Stimulated activated CD8-positive, alpha-beta memory T cell treated with anti-CD3 and anti-CD28 coated beads, Interleukin-4, amount 100 ng/mL, for 4 hours (primary cell): ENCODE measurements around the gene PEF1.

Source experiments
- DNase-seq, 2 donors: peaks; one replicate each; pipeline ENCODE4 v3.0.0-alpha.2; 2020; ENCODE audit warnings: low read depth in 2 of 2, low spot score in 1 of 2

The PEF1 gene, protein sequence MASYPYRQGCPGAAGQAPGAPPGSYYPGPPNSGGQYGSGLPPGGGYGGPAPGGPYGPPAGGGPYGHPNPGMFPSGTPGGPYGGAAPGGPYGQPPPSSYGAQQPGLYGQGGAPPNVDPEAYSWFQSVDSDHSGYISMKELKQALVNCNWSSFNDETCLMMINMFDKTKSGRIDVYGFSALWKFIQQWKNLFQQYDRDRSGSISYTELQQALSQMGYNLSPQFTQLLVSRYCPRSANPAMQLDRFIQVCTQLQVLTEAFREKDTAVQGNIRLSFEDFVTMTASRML

DNA sequence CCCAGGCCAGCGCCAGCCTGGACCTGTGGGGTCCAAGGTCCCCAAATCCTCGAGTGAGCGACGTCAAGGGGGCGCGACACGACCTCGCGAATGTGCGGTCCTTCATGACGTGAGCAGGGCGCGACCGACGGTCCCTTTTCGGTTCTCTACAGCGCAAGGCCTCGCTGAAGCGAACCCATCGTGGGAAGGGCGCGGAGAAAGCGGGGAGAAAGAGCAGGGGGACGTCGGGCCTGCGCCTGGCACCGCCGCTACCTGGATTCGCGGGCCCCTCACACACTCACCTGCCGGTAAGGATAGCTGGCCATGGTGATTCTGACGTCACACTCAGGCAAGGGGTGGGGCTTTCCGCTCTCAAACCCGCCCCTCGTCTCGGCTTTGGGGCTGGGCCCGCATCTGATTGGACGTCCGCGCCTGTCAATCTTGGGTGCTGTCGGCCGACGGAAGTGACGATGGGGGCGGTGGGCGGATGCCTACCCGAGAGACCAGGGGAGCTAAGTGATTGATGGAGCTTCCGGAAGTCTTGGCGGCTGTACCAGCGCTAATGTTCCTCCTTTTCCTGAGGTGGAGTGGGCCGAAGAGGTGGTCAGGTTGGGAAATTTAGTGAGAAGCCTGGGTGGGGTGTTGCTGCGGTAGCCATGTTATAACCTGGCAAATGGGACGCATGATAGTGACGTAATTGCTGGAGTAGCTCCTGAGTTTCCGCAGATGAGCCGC is at the start of gene PEF1:
PEF1 (minus strand) TSS at position 317 of the 714 bp plus-strand sequence; CDS start at position 305, 12 bp downstream.
- DNase-seq, result peak; percentile 98

DNA sequence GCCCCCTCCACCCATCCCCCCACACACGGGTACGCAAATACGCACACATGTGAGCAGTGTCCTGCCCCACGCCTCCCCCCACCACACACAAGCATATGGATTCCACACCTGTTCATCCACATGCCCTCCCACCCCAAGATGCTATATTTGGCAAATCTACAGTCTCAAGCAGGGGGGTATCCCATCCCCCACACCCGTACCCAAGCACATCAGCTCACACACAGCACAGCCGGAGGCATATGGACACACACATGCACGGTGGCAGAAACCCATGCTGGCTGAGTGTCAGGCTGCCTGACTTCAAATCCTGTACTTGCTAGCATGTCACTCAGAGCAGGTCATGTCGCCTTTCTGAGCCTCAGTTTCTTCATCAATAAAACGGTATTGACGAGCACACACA is 48.6 kb upstream of the PEF1 start:
- DNase-seq, result no peak

DNA sequence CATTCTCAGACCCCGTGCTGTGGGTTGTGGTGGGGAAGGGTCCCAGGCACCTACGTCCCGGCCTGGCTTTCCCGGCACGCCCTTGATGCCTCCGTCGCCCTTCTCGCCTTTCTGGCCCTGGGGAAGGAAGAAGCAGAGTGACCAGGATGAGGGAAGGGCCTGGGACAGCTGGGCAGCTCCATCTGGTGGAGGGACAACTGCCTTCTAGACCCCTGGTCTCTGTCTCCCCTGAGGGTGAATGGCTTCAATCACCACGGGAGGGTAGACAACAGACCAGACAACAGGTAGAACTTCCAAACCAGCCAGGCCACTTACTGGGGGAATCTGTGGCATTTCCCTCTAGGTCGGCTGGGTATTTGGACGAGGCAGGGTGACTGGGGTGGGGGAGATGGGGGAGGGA is 47.3 kb upstream of the PEF1 start:
- no peak for DNase-seq

DNA sequence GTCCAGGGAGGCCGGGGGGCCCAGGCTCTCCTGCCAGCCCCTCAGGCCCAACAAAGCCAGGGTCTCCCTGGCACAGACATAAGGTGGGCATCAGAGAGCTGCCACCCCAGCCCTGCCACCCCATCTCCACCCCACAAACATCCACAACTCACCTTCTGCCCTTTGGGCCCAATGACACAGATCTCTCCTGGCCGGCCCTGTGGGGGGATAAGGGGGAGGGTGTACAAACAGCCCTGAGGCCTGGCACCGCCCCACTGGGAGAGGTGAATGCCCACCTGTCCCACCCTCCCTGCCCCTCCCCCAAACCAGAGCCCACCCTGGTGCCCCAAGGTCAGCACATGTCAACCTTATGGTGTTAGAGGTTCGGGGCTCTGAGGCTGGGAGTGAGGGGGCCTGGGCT is 46.8 kb upstream of the PEF1 start:
- DNase-seq, result no peak

DNA sequence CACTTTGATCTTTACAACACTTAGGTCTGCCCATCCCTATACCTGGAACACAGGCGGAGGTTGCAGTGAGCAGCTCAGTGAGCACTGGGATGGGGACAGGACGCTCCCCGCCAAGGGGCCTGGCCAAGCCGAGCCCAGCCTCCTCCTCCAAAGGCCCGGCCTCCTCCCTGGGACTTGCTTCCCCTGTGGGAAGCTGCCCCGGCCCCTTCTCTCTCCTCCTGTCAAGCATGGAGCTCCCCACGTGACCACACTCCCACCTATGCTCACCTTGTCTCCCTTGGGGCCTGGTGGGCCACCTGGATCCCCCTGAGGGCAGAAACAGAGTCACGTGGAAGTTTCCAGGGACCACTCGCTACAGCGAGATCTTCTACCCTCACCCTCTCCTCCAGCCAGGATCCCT is 46.2 kb upstream of the PEF1 start:
- no peak for DNase-seq

DNA sequence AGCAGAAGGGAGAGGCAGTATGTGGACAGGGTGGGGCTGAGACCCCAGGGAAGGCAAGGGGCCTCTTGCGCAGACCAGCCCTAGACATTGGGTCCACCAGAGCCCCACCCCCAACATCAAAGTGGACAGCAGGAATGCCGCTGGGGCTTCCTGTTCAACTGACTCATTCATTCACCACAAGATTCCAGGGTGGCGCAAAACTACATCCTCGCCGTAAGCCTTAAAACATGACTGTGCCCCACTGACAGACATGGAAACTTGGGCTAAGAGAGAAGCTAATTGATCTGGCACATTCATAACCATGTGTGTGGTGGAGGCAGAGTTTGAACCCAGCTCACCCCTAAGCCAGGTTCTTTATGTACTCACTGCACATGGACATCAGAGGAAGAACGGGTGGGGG is 45.2 kb upstream of the PEF1 start:
- DNase-seq, result no peak

DNA sequence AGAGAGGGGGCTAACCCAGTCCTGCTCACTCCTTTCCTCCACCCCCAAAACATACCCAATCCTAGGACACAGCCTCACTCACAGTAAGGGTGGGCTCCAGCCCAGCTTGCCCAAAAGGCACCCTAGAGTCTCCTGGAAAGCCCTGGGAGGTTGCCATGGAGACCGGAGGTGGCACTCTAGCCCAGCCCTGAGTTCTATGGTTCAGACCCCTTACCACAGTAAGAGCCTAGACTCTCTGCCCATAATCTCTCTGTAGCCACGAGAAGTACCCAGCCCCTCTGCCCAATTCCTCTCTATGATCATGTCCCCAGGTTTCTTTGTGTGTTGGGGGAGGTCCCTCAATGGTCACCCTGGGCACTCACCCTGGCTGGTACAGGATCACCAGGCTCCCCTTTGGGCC is 44.7 kb upstream of the PEF1 start:
- no peak for DNase-seq

DNA sequence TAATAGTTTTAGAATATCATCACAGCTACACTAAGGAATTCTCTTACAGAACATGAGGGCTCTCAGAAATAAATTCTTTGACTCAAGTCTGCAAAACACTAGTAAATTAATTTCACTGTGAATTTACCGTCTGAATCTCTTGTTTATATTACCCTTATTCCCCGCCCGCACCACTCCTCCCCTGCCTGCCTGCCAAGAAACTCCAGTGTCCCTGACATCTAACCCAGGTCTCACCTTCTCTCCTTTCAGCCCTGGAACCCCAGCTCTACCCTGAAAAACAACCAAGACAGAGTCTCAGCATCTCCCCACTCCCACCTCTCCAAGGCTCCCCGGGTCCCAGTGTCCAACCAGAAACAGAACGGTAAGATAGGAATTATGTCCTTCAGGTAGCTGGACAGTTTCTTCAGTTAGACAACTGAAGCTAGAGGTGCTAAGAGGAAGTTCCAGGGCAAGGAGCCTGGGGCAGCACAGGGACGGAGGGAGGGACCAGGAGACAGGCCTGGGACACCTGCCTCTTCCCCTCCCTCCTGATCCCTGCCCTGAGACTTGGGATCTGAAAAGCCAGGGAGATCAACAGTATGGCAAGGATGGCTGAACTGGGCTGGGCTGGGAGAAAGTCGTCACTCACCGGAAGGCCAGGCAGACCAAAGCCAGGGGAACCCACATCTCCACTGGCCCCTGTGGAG is 43.7 kb upstream of the PEF1 start:
- no peak for DNase-seq

DNA sequence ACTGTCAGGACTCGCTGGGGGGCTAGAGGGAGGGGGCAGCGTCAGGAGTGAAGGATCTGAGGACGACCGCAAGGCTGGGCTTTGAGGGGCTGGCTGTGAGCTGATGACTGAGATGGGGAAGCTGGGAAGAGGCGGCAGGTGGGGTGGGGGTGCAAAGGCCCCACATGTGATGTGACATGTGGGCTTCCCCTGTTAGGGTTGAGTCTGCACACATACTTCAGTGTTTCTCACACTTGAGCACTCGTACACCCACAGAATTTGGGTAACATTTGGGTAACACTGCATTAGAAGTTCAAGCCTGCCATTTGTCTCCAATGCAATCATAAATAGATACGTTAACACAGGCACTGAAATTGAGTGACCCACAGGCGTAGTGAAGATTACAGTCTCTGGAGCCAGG is 42.9 kb upstream of the PEF1 start:
- DNase-seq, result no peak

DNA sequence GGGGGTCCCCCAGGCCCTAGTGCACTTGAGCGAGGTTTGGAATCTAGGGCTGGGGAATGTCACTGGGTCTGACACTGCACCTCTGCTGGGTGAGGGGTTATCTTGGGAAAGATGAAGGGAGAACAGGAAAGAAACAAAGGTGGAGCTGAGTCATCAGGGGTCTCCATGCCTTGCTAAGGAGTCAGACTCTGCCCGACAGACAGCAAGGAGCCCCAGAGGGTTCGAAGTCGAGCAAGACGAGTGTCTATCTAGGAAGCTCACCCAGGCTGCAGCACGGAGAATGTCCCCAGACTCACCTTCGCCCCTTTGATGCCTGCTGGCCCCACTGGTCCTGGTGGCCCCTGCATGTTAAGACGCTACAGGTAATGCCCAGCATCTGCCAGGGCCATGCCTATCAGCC is 41.1 kb upstream of the PEF1 start:
- DNase-seq, result no peak

DNA sequence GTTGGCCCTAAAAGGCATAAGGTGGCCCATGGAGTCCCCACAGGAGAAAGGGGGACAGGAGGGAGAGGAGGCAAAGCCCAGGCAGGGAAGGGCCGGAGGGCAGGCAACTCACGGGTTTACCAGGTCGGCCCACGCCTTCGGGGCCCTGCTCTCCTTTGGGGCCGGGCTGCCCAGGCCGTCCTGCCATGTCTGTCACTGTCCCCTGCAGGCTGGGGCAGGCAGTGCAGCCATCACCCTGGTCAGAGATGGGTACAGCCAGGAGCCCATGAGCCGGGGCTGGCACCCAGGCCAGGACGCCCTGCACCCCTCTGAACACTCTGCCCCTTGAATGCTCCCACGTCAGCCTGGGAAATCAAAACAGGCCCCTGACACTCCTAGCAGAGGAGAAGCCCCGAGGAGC is 39.3 kb upstream of the PEF1 start:
- no peak for DNase-seq

DNA sequence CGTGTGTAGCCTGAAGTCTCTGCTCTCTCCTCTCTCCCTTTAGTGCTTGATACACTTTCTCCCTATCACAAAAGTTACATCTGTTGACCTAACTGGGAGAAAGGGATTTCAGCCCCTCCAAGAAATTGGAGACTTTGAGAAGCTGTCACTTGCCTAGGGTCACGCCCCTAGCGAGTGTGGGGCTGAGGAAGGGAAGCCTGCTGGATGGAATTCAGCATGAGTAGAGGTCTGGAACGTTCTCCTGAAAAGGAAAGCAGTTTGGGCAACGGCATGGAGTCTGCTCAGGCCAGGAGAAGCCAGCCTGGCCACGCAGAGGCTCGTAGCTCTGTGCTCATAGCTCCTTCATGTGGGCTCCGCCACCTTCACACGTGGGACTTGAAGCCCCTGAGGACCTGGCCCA is 36.7 kb upstream of the PEF1 start:
- DNase-seq, result no peak

DNA sequence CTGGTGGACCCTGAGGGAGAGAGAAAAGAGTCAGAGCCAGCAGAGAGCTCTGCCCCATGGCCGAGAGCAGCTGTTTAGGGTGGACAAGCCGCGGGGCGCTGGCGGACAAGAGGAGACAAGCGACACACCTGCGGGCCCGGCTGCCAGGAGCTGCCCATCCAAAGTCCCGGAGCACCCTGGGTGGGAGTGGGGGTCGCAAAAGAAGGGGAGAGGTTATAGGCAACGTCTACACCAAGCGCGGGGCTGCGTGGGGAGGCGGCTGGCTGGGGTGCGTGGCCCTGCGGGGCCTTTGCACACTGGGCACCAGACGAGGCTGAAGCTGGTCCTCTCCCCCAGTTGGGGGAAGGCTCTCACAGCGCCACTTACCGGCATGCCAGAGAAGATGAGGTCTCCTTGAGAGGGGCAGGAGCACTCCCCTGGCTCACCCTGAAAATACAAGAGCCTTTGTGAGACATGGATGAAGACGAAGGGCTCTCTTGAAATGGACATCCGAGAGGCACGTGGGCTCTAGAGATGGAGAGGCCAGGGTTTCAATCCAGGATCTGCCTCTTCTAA is 35.1 kb upstream of the PEF1 start:
- DNase-seq, result no peak

DNA sequence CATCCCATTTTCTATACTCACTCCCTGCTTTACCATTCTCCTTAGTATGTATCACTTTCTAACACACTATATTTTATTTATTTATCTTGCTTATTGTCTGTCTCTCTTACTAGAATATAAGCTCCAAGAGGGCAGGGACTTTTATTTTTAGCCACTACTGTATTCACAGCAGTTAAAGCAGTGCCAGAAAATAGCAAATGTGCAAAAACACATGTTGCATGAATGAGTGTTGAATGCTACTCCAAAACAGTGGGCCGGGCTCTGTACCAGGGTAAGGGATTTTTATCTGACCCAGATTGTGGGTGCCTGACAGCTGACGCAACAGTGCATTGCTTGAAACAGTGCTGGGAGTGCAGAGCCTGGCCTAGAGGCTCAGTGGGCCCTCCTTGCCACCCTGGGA is 34.4 kb upstream of the PEF1 start:
- DNase-seq, result no peak

DNA sequence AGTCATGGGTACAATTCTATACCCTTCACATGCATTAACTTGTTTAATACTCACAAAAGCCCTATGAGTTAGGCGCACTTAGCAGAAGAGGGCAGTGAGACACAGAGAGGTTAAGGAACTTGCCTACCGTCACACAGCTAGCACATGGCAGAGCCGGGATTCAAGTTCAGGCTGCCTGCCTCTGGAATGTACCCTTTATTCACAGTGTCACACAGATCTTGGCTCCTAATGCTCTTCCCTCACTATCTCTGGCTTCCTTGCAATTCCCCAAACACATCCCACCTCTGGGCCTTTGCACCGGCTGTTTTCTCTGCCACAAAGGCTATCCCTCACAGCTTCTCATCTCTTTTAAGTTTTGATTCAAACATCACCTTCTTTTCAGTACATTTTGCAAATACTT is 34.0 kb upstream of the PEF1 start:
- no peak for DNase-seq

DNA sequence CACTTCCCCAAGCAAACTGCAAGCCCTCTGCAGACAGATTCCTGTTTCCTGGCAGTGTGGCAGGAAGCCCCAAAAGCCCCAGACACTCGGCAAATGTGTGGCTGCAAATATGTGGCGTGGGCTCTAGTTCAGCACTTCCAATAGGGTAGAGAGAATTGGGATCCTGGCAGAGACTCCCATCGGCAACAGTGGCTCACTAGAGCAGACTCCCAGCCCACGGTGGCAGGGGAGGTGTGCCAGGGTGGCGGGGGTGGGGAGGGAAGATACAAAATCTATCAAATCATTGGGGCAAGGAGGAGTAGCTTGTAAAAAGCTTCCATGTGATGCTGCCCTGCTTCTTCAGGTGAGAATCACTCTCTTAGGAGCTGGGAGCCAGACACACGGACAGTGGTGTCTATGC is 33.3 kb upstream of the PEF1 start:
- no peak for DNase-seq

DNA sequence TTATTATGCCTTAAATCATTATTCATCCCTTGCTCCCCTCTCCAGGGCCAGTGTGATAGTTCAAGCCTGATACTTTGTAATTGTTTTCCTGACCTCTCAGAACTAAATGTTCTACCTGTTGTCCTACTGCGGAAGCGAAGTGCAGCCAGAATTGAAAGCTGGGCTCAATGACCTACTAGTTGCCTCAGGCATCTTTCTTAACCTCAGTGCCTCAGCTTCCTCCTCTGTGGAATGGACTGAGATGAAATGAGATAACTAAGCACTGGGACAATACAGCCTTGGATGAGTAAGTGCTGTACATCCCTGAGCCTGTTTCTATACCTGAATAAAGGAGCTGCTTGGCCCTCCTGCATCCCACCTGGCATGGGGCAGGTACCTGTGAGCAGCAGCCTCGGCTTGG is 32.7 kb upstream of the PEF1 start:
- no peak for DNase-seq

DNA sequence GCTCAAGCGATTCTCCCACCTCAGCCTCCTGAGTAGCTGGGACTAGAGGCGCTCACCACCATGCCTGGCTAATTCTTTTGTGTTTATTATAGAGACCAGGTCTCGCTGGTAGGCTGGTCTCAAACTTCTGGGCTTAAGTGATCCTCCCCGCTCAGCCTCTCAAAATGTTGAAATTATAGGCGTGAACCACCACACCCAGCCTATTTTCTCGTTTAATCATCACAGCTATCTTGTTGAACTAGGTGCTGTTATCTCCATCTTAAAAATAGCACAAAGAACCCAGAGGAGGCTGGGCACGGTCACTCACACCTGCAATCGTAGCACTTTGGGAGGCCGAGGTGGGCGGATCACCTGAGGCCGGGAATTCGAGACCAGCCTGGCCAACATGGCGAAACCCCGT is 31.1 kb upstream of the PEF1 start:
- DNase-seq, result no peak

DNA sequence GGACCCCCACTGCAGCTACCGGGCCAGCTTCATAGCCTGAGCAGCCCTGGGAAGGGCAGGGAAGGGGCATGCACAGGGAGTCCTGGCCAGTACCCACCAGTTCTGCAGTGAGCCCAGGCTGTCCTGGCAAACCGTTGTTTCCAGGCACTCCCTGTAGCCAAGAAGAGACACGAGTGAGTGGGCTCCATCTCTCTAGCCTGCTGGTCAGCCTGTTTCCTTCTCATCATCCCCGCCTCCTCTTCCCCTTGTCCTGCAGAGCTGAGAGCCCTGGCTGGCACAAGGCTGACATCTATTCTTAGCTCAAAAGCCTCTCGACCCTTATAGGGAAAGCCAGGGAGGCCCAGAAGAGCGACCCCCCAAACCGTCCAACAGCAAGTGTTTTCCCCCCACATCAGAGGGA is 30.5 kb upstream of the PEF1 start:
- DNase-seq, result no peak

DNA sequence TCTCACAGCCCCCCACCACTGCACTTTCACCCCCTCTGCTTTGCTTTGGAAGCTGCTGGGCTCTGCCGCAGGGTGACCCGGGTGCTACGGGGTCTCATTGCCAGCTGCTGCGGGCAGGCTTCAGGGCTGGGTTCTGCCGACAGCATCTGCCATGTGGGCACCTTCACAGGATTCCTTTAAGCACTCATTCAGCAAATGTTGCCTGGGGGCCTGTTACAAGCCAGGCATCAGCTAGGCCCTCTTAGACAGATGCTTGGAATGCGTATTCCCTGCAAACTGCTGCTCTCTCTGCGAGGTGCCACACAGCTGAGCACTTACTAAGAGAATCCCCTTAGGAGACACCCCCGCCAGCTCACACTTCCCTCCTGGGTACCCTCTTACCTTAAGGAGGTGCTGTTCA is 29.9 kb upstream of the PEF1 start:
- DNase-seq, result no peak

DNA sequence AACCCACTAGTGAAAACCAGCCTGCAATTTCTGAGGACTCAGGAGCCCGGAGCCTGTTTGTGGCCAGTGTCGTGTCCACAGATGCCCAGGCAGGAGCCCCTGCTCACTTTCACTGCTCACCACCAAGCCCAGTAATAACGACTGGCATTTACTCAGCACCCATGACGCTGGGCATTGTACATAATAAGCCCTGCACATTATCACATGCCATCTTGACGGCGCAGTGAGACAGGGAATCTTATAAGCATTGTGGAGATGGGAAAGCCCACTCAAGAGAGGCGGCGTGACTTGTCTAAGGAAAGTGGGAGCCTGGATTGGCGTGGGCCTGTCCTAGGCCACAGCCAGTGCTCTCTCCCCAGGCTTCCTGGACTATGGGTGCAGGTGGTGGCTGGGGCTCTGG is 28.8 kb upstream of the PEF1 start:
- no peak for DNase-seq

DNA sequence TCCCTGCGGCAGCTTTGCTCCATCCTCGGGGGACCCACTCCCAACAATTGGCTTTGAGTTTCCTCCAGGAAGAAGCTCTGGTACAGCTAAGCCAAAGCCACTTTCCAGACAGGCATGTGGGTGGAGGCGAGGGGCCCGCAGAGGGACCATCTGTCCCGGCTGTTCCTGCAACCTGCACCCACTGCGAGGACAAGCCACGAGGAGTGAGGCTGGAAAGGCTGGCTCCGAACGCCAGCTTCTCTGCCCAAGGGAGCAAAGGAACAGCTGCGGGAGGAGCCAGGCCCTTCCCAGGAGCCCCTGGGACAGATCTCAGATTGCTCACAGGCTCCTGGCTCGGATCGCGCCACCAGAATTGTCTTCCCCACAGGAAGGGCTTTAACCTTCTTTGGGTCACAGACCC is 28.3 kb upstream of the PEF1 start:
- no peak for DNase-seq
